ENCODE results near the gene ACTN1.

Gene ACTN1

GRCh38 chr14:69003626-69004025 is 24.5 kb upstream of the ACTN1 start:
- DNase-seq (ENCODE audit: low read depth), result no peak
- TF ChIP-seq CTCF (conservative IDR thresholded peaks at IDR 0.05; ENCODE audit: low read length), result no peak
- no peak overlapping the region for H3K4me3 ChIP-seq (ENCODE audit: low read length)

GRCh38 chr14:69002069-69002468 is 23.0 kb upstream of the ACTN1 start:
- peak; percentile 31 for TF ChIP-seq CTCF (conservative IDR thresholded peaks at IDR 0.05; ENCODE audit: low read length)
- no peak overlapping the region for H3K4me3 ChIP-seq (ENCODE audit: low read length)
- peak; percentile 18 for DNase-seq (ENCODE audit: low read depth)

GRCh38 chr14:69001375-69001774 is 22.3 kb upstream of the ACTN1 start:
- H3K4me3 ChIP-seq (ENCODE audit: low read length), result no peak overlapping the region

GRCh38 chr14:68998062-68998461 is 19.0 kb upstream of the ACTN1 start:
- TF ChIP-seq CTCF (conservative IDR thresholded peaks at IDR 0.05; ENCODE audit: low read length), result no peak
- DNase-seq (ENCODE audit: low read depth), result no peak
- no peak overlapping the region for H3K4me3 ChIP-seq (ENCODE audit: low read length)

More at GRCh38 chr14:69001375-69001774, 22.3 kb upstream of the ACTN1 start:
- no peak for DNase-seq (ENCODE audit: low read depth)
- TF ChIP-seq CTCF (conservative IDR thresholded peaks at IDR 0.05; ENCODE audit: low read length), result no peak

GRCh38 chr14:68995731-68996130 is 16.6 kb upstream of the ACTN1 start:
- no peak for DNase-seq (ENCODE audit: low read depth)
- H3K4me3 ChIP-seq (ENCODE audit: low read length), result no peak overlapping the region
- no peak for TF ChIP-seq CTCF (conservative IDR thresholded peaks at IDR 0.05; ENCODE audit: low read length)

DNA sequence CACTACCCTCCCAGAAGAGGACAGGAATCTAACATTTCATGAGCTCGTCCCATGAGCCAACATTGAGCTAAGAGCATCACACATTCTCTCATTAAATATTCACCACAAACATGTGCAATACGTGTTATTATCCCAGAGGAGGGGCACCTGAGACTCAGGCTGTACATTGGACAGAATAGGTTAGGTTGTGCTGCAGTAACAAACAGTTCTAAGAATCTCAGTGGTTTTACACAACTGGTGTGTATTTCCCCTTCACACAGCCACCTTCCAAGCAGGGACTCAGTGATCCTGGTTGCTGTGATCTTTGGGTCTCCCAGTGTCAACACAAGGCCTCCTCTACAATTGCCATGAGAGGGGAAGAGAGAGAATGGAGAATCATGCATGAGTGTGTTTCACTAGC is 15.0 kb upstream of the ACTN1 start:
- TF ChIP-seq CTCF (conservative IDR thresholded peaks at IDR 0.05; ENCODE audit: low read length), result no peak
- DNase-seq (ENCODE audit: low read depth), result no peak
- no peak overlapping the region for H3K4me3 ChIP-seq (ENCODE audit: low read length)

- no peak for TF ChIP-seq CTCF (conservative IDR thresholded peaks at IDR 0.05; ENCODE audit: low read length)
- DNase-seq (ENCODE audit: low read depth), result no peak
- H3K4me3 ChIP-seq (ENCODE audit: low read length), result no peak overlapping the region
Observed at GRCh38 chr14:68987653-68988036, 8.5 kb upstream of the ACTN1 start.
